PC-9 (cell line): Measurements from ENCODE around the gene LARP1B.

Experiments used
- CTCF ChIP-seq: fragments of 200-600 bp; sonication (generic); conservative IDR thresholded peaks from 2 replicates; pipeline ENCODE4 v1.6.1; 2017; ENCODE audit warnings: mixed run types, antibody characterized with exemption, mild to moderate bottlenecking, moderate library complexity
- EZH2 ChIP-seq: fragments of 200-600 bp; sonication (generic); IDR thresholded peaks from 2 replicates; pipeline ENCODE4 v1.8.0; 2017; ENCODE audit warnings: antibody characterized with exemption, low read depth

GRCh38 chr4:128244379-128244778 lies 183.3 kb downstream of the LARP1B start:
- no peak for TF ChIP-seq CTCF
- no peak for TF ChIP-seq EZH2
